Lung microvascular endothelial cell (primary cell): Measurements from ENCODE around the gene C22orf39. TPM values are rescaled to one million over a fixed set of nuclear protein-coding genes. Genes with fewer than 3 reads are reported as not detected.
A peak's percentile ranks its signal among the peaks of the same experiment; 100 is the strongest.

Experiments used
- DNase-seq, 2 donors: peaks; one replicate each; pipeline versions ENCODE4 v3.0.0 to v3.0.0-alpha.2; 2010; ENCODE audit warnings: low read depth in 2 of 2
- total RNA-seq: library from RNA; depleted of rRNA; stranded (reverse); fragments of >200 nt; gene quantifications from 2 replicates; pipeline ENCODE4 v1.2.1, GENCODE V29; 2014

Gene C22orf39
- total RNA-seq, result 17.0 and 26.6 TPM in 2 replicates

DNA sequence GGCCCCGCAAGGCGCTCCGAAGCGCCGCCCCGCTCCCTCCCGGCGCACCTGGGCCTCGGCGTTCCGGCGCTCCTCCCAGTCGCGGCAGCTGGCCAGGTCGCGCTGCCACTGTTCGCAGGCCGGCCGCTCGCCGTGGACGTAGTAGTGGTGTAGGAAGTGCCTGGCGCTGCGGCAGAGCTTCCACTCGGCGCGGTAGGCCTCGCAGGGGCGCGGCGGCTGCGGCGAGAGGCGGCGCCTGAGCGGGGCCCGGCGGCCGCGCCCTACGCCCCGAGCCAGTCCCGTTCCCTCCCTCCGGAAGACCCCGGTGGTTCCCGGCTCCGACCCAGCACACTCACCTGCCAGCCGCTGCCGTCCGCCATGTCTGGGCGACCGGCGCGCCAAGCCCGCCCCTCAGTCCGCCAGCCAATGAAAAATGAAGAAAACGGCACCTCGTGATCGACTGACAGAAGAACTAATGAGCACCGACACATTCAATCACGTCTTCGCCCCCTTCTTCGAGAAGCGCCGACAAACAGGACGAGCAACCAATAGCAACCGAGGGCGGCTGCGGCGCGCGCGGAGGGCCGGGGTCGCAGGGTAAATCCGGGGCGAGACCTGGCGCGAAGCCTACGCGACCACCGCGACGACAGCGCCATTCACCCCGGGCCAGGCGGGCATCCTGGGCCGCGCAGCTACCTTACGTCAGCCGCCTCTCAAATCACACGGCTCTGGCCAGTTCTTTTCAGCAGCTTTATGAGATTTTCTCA, at the start of gene C22orf39:
TSS of gene C22orf39 (minus strand) at position 382 of the 746 bp plus-strand sequence. CDS start at position 359, 23 bp downstream.
- peak; percentile 94 to 95 for DNase-seq

DNA sequence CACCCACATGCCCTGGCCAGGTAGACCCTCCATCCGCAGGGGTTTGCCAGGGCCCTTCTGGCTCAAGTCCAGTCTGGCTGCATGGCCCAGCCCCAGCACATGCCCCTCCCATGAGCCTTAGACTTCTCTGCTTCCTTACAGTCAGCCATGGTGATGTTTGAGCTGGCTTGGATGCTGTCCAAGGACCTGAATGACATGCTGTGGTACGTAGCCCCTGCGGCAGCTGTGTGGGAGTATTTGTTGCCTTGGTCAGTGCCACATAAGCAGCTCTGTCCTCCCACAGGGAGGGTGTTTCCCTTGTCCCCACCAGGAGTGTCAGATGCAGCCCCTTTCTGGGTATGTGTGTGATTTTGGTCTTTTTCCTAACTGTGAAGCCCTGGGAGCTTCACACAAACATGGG, 49.7 kb upstream of the C22orf39 start:
- DNase-seq, result peak; percentile 64 to 94

DNA sequence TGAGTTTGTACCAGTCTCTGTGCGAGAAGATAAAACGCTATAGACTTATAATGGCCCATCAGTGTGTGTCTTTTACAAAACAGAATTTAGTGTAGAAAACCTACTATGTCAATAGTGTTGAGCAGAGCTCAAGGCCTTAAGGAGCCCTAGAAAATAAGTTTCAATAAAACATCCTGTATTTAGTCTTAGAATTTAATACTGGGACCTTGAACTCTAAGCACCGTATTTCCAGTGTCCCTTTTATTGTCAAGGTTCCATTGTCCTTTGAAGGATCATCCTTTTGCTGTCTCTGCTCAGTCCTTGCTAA, 48.8 kb upstream of the C22orf39 start:
- DNase-seq, result no peak

DNA sequence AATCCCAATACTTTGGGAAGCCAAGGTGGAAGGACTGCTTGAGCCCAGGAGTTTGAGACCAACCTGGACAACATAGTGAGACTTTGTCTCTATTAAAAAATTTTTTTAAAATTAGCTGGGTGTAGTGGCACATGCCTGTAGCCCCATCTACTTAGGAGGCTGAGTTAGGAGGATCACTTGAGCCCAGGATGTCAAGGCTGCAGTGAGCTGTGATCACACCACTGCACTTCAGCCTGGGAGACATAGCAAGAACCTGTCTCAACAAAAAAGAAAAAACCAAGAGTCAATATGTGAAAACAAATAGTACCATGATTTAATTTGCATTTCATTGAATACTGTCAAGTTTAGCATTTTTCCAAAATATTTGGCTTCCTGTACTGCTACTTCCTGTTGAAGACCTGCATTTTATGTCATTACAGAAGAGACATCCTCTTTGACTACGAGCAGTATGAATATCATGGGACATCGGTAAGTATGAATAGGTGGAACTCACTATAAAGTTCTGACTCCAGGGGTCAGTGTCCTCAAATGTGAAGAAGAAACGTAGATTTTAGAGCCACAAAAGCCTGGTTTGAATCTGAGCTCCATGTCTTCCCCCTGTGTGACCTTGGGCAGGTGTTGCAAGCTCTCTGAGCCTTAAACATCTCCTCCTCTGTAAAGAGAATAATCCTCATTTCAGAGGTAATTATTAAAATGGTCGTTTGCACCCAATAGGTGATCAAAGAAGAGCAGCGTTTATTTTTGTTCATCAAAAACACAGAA, 48.2 kb upstream of the C22orf39 start:
- peak; percentile 78 to 91 for DNase-seq

GRCh38 chr22:19494676-19495173, 47.2 kb upstream of the C22orf39 start:
- no peak for DNase-seq

- no peak for DNase-seq
Observed at GRCh38 chr22:19494001-19494560, 46.6 kb upstream of the C22orf39 start.

DNA sequence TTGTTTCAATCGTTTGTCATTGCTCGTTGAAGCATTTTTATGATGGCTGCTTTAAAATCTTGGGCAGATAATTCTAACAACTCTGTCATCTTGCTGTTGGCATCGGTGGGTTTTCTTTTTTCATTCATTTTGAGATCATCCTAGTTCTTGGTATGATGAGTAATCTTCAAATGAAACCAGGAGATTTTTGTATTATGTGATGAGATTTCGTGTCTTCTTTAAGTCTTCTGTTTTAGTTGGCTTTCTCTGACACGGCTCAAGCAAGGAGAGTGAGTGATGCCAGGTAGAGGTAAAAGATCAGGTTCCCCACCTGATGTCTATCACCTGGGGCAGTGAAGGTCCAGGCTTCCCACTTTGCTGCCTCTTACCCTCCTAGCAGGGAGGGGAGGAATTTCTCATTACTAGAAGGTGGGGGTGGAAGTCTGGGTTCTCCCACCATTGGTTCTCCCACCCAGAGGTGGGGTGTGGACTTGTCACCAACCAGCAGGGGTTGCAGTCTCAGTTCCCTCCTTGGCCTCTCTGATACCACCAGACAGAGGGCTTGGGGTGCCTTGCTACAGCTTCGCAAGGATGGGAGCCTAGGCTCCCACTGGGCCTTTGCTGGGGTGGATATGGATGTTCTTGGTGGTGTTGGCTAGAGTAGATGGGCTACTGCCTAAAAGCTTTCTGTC, 45.1 kb upstream of the C22orf39 start:
- DNase-seq, result no peak

GRCh38 chr22:19490628-19491230, 43.2 kb upstream of the C22orf39 start:
- DNase-seq, result no peak

DNA sequence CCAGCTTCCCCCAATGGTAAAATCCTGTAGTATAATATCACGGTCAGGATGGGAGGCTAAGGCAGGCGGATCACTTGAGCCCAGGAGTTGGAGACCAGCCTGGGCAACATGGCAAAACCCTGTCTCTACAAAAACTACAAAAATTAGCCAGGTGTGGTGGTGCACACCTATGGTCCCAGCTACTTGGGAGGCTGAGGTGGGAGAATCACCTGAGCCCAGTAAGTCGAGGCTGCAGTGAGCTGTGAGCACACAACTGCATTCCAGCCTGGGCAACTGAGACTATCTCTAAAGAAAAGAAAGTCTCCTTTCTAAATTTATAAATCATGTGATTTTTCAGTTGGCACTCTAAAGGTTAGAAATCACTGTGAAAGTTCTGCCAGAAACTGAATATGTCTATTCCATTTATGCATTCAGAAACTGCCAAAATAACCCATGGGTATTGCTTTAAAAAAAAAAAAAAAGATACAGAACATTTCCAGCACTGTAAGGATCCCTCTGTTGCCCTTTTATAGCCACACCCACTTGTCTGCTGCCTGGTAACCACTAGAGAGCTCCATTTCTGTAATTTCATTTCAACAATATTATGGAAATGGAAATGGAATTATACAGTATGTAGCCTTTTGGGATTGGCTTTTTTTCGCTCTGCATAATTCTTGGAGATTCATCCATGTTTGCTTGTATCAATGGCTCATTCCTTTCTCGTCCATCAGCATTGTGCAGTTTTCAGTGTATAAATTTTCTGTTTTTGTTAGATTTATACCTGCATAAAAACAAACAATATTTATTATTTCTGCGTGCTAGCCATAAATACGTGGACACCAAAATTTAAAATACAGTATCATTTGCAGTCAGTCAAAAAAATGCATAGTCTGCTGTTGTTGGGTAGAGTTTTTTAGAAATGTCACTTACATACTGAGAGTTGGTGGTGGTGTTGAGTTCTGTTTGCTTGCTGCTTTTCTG, 41.7 kb upstream of the C22orf39 start:
- peak; percentile 29 to 69 for DNase-seq

GRCh38 chr22:19488285-19488684, 40.8 kb upstream of the C22orf39 start:
- DNase-seq, result no peak

- DNase-seq, result peak; percentile 24 to 90
Observed at GRCh38 chr22:19483481-19484244, 36.2 kb upstream of the C22orf39 start.

DNA sequence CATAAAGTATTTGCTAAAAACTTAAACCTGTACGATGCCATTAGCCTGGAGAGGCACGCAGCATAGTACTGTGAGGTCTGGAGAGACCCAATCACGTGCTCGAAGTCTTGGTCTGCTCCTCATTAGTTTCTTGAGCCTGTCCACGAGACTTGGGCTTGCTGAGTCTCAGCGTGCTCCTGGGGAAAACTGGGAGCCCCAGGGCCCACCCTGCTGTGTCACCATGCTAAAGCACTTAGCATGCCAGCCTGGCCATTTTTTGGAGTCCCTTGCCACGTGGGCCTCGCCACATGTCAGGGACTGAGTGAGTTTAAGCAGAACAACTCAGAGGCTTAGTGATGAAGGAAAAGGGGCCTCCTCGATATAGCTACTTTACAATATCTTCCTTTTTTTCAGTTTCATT, 34.8 kb upstream of the C22orf39 start:
- DNase-seq, result no peak

DNA sequence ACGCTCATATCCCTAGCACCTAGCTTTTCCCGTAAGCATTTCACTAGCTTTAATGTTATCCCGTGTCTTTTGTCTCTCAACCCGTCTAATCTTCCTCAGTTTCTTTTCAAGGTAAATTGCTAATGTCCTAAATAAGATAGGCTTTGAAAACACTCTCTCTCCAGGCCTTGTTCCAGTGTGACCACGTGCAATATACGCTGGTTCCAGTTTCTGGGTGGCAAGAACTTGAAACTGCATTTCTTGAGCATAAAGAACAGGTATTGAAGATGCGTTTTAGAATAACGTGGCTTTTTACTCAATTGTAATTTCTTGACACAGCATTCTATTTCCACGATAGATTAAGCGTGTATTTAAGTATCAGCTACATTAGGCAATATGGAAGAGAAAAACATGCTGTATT, 33.3 kb upstream of the C22orf39 start:
- DNase-seq, result no peak

- no peak for DNase-seq
Observed at GRCh38 chr22:19480173-19480568, 32.7 kb upstream of the C22orf39 start.

DNA sequence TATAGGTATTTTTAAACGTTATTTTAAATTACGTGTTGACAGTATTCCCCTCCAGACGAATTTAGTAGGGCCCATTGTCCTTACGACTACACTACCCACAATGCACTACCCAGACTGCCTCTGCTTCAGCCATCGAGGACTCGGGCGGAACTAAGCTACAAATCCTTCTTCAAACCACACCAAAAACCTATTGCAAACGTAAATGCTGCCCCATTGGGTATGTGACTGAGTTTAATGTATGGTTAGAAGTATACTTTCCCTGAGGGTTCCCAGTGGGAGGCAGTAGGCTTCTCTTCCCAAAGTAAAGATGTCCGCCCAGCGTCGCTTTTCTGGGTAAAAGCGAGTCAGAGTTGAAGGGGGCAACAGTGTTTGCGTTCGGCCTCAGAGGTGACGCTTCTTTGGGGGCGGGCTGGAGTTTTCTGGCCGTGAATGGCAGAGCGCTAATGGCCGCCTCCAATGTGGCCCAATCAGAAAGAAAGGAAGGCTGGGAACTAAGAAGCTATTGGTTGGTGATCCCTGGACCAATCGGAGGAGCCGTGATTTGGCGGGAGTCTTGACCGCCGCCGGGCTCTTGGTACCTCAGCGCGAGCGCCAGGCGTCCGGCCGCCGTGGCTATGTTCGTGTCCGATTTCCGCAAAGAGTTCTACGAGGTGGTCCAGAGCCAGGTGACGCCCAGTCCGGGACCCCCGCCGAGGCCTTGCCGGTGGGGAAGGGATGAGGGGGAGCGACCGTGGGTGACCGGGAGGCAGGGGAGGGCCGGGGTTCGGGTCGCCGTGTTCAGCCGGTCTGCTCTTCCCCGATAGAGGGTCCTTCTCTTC, 32.1 kb upstream of the C22orf39 start, which contains the start of gene CDC45:
TSS of gene CDC45 (plus strand) at position 566 of the 818 bp plus-strand sequence. CDS start at position 615, 49 bp downstream.
- DNase-seq, result peak; percentile 99

DNA sequence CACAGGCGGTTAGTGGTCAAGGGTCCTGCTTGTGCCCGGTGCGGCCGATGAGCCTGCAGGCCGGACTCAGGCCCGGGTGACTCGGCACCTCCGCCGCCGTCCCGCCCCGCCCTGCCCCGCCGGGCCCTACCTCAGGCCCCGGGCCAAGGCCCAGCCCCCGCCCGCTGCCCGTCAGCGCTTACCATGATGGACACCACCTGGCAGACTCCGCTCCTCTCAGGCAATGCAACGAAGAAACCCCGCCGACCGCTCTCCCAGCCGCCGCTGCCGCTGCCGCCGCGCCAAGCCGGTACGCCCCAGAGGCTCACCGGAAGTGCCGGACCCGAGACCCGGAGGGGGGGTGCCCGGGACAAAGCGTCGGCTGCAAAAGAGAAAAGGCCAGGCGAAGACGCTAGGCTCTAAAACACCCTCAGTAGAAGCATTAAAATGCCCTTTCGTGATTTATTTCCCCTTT, 31.4 kb upstream of the C22orf39 start, which contains the start of gene UFD1:
TSS of gene UFD1 (minus strand) at position 293 of the 454 bp plus-strand sequence. CDS start at position 185, 108 bp downstream.
- peak; percentile 80 to 83 for DNase-seq

DNA sequence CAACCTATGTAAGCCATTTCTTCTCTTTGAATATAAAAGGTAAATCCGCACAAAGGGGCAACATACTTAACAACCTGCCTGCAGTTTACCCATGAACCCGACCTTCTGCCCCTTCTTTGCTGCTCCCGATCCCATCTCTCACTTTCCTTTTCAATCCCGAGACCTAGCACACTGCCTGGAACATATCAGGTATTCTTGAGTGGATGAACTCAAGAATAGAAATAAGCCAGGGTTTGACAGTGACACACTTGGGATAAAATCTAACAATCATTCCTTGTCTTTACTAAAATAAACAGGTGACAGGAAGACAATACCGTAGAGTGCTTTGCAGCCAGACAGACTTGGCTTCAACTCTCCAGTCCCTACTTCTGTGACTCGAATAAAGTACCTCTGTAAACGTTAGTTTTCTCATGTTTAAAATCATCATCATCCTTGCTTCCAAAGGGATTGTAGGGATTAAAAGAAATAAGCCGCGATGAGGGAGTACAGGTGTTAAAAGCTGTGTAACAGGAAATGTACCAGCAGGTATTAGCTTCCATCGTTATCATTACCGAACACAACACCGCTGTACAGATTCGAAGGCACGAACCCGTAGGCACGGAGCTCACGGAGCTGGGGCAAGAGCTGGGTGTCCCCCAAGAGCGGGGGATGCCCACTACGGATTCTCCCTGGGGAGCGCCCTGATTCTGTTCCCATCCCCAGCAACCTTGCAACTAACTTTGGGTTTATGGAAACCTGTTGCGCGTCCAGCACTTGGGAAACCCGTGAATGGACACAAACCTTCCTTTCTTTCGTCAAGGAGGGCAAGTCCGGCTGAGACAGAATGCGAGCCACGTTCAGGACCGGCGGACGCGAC, 30.8 kb upstream of the C22orf39 start:
- no peak for DNase-seq
